DMS79 (cell line): Measurements from ENCODE around the gene ZNF577.

Experiments used
- DNase-seq: peaks from one replicate; lab custom pipeline; 2025; lab: John Stamatoyannopoulos, UW

Gene ZNF577

GRCh38 chr19:51861870-51862622 is 25.7 kb downstream of the ZNF577 start:
- DNase-seq: no peak

- no peak for DNase-seq
These were observed 50.6 kb downstream of the ZNF577 start for GRCh38 chr19:51837145-51837544.

GRCh38 chr19:51830274-51830673 is 57.5 kb downstream of the ZNF577 start:
- no peak for DNase-seq

GRCh38 chr19:51824281-51825005 is 63.3 kb downstream of the ZNF577 start:
- no peak for DNase-seq

- no peak for DNase-seq
These were observed 64.8 kb downstream of the ZNF577 start for GRCh38 chr19:51822946-51823345.

- DNase-seq: no peak
These were observed 65.4 kb downstream of the ZNF577 start for GRCh38 chr19:51822325-51822724.

- DNase-seq: no peak
These were observed 65.8 kb downstream of the ZNF577 start for GRCh38 chr19:51821921-51822320.

- no peak for DNase-seq
These were observed 66.3 kb downstream of the ZNF577 start for GRCh38 chr19:51821456-51821855.
